Measurements from ENCODE around the gene ECT2L.

GRCh38 chr6:138856654-138857053, 60.8 kb downstream of the ECT2L start:
- TF ChIP-seq CTCF (conservative IDR thresholded peaks at IDR 0.05; ENCODE audit: low read depth, low read length) (no peak), EZH2 (IDR thresholded peaks at IDR 0.05; ENCODE audit: borderline replicate concordance, low read depth, low read length, poor library complexity, severe bottlenecking) (no peak)
